ENCODE data around the gene EIF2S1. TPM values are rescaled to one million over a fixed set of nuclear protein-coding genes. Genes with fewer than 3 reads are reported as not detected.

Gene EIF2S1
- total RNA-seq, 1 donor from 2014 or later = 143 TPM

- DNase-seq (ENCODE audit: low read depth) = peak; percentile 75
- H3K79me2 ChIP-seq (ENCODE audit: insufficient read depth, low read length) = no peaks in the 10 kb centered on the region
- peaks cover 6% of the 10 kb centered on the region for H3K4me1 ChIP-seq (ENCODE audit: insufficient read depth, low read length)
- H3K27ac ChIP-seq (ENCODE audit: low read depth, low read length) = no peak overlapping the region
- H3K36me3 Mint-ChIP-seq (ENCODE audit: low read depth, unreplicated experiment) = no peaks in the 10 kb centered on the region
- H3K4me1 Mint-ChIP-seq (ENCODE audit: low read depth, unreplicated experiment) = peaks cover 12% of the 10 kb centered on the region
- H3K9me3 ChIP-seq (ENCODE audit: insufficient read depth, low read depth, low read length) = no peaks in the 10 kb centered on the region
- no peaks in the 10 kb centered on the region for H4K20me1 ChIP-seq (ENCODE audit: insufficient read depth, low read length)
- no peak overlapping the region for H3K27ac Mint-ChIP-seq (ENCODE audit: unreplicated experiment)
- no peak overlapping the region for H3K4me3 ChIP-seq (ENCODE audit: insufficient read depth, low read depth, low read length)
- no peaks in the 10 kb centered on the region for H3K9me3 Mint-ChIP-seq (ENCODE audit: unreplicated experiment)
- H3K9ac ChIP-seq (ENCODE audit: low read length) = no peak overlapping the region
- H3K36me3 ChIP-seq (ENCODE audit: insufficient read depth, low read length) = no peaks in the 10 kb centered on the region
- no peak for FAIRE-seq
- no peak overlapping the region for H2AFZ ChIP-seq (ENCODE audit: low read depth, low read length)
- no peak overlapping the region for H3K4me3 Mint-ChIP-seq (ENCODE audit: unreplicated experiment)
- peaks cover 13% of the 10 kb centered on the region for H3K27me3 Mint-ChIP-seq (ENCODE audit: low read depth, unreplicated experiment)
- H3K4me2 ChIP-seq (ENCODE audit: low read length) = no peak overlapping the region
- peaks cover 4% of the 10 kb centered on the region for H3K27me3 ChIP-seq (ENCODE audit: insufficient read depth, low read length)
- TF ChIP-seq, protein P1, sequence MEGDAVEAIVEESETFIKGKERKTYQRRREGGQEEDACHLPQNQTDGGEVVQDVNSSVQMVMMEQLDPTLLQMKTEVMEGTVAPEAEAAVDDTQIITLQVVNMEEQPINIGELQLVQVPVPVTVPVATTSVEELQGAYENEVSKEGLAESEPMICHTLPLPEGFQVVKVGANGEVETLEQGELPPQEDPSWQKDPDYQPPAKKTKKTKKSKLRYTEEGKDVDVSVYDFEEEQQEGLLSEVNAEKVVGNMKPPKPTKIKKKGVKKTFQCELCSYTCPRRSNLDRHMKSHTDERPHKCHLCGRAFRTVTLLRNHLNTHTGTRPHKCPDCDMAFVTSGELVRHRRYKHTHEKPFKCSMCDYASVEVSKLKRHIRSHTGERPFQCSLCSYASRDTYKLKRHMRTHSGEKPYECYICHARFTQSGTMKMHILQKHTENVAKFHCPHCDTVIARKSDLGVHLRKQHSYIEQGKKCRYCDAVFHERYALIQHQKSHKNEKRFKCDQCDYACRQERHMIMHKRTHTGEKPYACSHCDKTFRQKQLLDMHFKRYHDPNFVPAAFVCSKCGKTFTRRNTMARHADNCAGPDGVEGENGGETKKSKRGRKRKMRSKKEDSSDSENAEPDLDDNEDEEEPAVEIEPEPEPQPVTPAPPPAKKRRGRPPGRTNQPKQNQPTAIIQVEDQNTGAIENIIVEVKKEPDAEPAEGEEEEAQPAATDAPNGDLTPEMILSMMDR (IDR thresholded peaks at IDR 0.05; ENCODE audit: insufficient read depth, low read depth, low read length) = peak; percentile 3
- no peak for TF ChIP-seq EZH2 (IDR thresholded peaks at IDR 0.05; ENCODE audit: insufficient read depth, low read length)
Observed at GRCh38 chr14:67428501-67429031, 68.4 kb downstream of the EIF2S1 start.

DNA sequence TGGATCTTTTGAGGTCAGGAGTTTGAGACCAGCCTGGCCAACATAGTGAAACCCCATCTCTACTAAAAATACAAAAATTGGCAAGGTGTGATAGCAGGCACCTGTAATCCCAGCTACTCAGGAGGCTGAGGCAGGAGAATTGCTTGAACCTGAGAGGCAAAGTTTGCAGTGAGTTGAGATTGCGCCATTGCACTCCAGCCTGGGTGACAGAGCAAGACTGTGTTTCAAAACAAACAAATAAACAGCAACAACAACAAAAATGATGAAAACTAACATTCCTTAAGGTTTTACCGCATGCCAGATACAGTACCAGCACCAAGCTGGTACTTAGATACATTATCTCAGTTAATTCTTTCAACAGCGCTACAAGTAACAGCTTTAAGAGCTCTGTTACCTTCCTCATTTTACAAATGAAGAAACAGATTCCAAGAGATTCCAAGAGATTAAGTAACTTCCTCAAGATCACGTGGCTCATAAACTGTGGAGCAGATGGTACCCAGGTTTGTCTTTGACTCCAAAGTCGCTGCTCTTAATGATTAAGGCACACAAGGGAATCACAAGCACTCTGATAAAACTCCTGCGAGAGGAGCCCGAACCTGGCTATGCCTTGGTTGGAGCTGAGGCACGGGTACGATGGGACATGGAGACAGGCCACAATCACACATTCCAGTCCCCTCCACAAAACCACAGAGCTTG, 69.5 kb downstream of the EIF2S1 start:
- FAIRE-seq (no peak), DNase-seq (ENCODE audit: low read depth) (no peak)
- H3K36me3 Mint-ChIP-seq (ENCODE audit: low read depth, unreplicated experiment) = no peaks in the 10 kb centered on the region

More for the DNA sequence above, 69.5 kb downstream of the EIF2S1 start:
- Histone ChIP-seq H3K36me3 (ENCODE audit: insufficient read depth, low read length) (no peaks in the 10 kb centered on the region), H3K4me1 (ENCODE audit: insufficient read depth, low read length) (peaks cover 6% of the 10 kb centered on the region), H3K79me2 (ENCODE audit: insufficient read depth, low read length) (no peaks in the 10 kb centered on the region), H2AFZ (ENCODE audit: low read depth, low read length) (no peak overlapping the region), H3K27ac (ENCODE audit: low read depth, low read length) (no peak overlapping the region), H3K9ac (ENCODE audit: low read length) (no peak overlapping the region), H3K9me3 (ENCODE audit: insufficient read depth, low read depth, low read length) (no peaks in the 10 kb centered on the region), H3K4me3 (ENCODE audit: insufficient read depth, low read depth, low read length) (no peak overlapping the region), H3K4me2 (ENCODE audit: low read length) (no peak overlapping the region), H3K27me3 (ENCODE audit: insufficient read depth, low read length) (peaks cover 8% of the 10 kb centered on the region), H4K20me1 (ENCODE audit: insufficient read depth, low read length) (no peaks in the 10 kb centered on the region)
- Mint-ChIP-seq H3K27ac (ENCODE audit: unreplicated experiment) (no peak overlapping the region), H3K4me1 (ENCODE audit: low read depth, unreplicated experiment) (peaks cover 12% of the 10 kb centered on the region), H3K4me3 (ENCODE audit: unreplicated experiment) (no peak overlapping the region), H3K27me3 (ENCODE audit: low read depth, unreplicated experiment) (peaks cover 19% of the 10 kb centered on the region), H3K9me3 (ENCODE audit: unreplicated experiment) (no peaks in the 10 kb centered on the region)
- TF ChIP-seq, protein P1 (IDR thresholded peaks at IDR 0.05; ENCODE audit: insufficient read depth, low read depth, low read length) = no peak
- no peak for TF ChIP-seq EZH2 (IDR thresholded peaks at IDR 0.05; ENCODE audit: insufficient read depth, low read length)
